AG09309 (cell line): Measurements from ENCODE around the gene ECM2.

Experiments used
- DNase-seq: peaks from one replicate; pipeline ENCODE4 v3.0.0-alpha.2; 2010; ENCODE audit warnings: low read depth
- H3K4me3 ChIP-seq: 2 replicates; pipeline ENCODE4 v1.5.1; 2011; ENCODE audit warnings: mild to moderate bottlenecking, low read depth, low read length, moderate library complexity; ENCODE audit not compliant: control insufficient read depth
- CTCF ChIP-seq: IDR thresholded peaks from 2 replicates; pipeline ENCODE4 v1.5.1; 2011; ENCODE audit warnings: mild to moderate bottlenecking, low read depth, low read length, inconsistent platforms; ENCODE audit not compliant: insufficient read depth, control insufficient read depth; ENCODE audit errors: missing control alignments

ECM2 gene

DNA sequence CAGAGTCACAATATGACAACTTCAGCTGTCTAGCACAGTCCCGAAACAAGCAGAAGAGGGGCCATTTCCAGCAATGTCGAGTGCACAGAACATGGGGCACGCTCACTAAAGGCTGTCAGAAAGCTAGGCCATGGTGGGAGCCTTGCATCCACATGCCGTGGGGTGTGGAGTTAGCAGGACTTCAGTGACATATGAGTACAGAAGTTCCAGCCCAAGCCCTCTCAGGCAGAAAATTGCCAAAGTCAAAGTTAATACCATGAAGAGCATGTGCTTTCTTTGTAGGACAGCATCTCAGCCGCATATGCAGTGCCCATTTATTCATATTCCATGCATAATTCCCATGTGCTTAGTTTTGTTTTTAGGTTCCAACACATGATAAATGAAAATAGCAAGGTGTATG lies 26.7 kb downstream of the ECM2 start:
- no peak for DNase-seq
- no peak overlapping the region for H3K4me3 ChIP-seq
- TF ChIP-seq CTCF, result no peak

DNA sequence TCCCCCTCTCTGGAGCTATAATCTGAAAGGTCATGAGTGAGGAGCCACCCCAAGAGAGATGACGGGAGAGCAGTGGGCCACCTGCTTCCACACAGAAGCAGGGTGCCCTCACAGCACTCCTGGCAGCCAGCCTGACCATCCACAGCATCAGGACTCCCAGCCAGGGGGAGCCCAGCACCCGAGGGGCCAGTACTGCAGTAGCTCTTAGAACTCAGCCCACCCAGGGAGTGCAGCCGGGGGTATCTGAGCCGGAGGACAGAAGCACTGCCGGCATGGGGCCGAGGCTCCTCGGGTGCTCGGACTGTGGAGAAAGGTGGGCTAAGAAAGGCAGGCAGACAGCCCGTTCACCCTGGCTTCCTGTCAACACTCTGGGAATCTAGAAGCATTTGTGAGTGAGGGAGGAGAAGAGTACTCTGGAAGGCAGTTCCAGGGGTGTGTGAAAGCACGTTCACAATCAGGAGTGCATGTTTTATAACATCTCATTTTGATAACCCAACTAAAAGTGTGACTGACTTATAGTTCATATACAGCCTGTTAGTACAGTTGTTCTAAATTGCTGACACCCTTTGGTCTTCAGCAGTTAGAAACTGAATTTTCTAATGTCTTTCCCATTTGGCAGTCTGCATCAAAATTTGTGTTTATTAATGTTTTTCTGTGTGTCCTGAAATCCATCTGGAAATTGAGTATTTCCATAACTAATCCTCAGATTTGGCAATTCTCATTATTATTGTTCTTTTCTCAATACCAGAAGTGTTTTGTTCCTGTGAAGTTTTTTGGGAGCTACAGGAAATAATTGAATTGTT lies 27.6 kb downstream of the ECM2 start:
- no peak for TF ChIP-seq CTCF
- no peak overlapping the region for H3K4me3 ChIP-seq
- no peak for DNase-seq

DNA sequence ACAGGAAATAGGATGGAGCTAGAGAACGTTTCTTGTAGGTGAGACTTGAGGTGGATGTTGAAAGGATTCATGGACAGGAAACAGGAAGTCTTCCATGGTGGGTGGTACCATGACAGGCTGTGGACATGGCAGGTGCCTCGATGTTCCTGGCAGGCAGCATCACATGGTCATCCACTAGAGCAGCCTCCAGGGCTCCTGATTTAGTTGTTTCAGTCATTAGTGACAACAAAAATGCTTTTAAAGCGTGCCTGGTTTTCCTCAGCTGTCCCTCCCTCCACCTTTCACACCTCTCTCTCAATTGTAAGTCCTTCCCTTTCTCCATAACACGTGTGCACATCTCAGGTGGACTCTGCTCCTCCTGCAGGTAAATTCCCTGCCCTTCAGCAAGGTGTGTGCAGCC lies 28.3 kb downstream of the ECM2 start:
- DNase-seq, result no peak
- TF ChIP-seq CTCF, result no peak
- H3K4me3 ChIP-seq, result no peak overlapping the region

- no peak for TF ChIP-seq CTCF
- no peak for DNase-seq
- H3K4me3 ChIP-seq, result no peak overlapping the region
Measured at GRCh38 chr9:92507005-92507404, 28.8 kb downstream of the ECM2 start.

- no peak for TF ChIP-seq CTCF
- DNase-seq, result peak; percentile 88
- H3K4me3 ChIP-seq, result no peak overlapping the region; the same call in 1 of the 2 replicates
Measured at GRCh38 chr9:92506184-92506857, 29.5 kb downstream of the ECM2 start.

DNA sequence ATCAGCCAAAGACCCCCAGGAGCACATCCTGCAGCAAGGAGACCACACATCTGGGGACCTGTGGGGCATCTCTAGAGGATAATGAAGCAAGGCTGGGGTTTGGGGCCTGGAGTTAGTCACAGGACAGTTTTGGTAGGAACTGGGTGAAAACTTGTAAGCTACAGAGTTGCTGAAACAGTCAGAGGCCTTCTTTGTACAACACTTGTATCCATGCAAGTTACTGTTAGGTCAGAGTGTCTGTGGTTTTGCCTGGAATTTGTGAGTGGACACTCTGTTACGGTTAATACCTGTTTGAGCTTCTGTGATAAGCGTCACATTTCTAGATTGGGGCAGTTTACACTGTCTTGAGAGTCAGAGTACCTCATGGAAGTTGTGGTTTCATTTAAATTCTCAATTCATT lies 30.9 kb downstream of the ECM2 start:
- DNase-seq, result no peak
- no peak overlapping the region for H3K4me3 ChIP-seq
- TF ChIP-seq CTCF, result no peak
